Stimulated activated CD4-positive, alpha-beta T cell treated with anti-CD3 and anti-CD28 coated beads, Interleukin-2, amount 100 ng/mL, for 48 hours (primary cell): ENCODE measurements around the gene RPL32.

Experiments used
- DNase-seq, 2 donors: peaks; one replicate each; pipeline ENCODE4 v3.0.0-alpha.2; 2020

RPL32 gene

GRCh38 chr3:12831301-12831866 lies 10.0 kb downstream of the RPL32 start:
- DNase-seq = no peak

GRCh38 chr3:12830785-12831156 lies 10.6 kb downstream of the RPL32 start:
- no peak for DNase-seq

DNA sequence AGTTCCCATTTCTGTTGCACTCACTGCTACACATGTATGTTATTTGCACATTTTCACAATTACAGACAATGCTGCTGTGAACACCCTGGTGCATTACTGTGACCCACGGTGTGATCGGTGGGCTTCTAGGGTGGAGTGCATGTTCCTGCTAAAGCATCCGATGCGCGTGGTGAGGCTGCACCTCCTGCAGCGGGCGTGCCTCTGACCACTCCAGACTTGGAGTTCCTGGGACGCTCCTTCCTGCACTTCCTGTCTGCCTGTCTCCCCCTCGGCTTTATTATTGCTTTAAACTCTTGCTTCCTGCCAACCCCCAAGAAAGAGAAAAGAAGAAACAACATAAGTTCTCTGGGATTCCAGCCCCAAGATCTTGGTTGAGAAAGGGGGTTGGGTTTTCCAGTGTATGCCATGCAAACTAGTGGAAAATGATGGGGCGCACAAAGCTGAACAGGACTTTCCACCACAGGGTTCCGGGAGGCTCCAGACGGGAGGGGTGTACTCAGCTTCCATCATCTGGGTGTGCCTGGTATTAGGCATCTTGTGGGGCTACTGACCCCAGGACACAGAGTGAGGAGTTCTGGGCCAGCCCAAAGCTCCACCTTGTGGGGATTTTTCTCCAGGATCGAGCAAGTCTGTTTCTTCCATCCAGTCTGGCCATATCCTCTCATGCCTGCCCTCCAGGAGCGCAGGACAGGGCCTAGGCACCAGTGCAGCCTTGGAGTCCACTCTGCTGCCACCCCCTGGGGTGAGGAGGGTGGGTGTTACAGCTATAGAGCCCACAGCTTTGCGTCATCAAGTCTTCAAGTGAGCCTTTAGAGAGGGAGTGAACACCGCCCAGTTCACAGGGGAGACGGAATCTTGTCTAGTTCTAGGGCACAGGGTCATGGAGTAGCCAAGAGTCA lies 11.2 kb downstream of the RPL32 start:
- DNase-seq = no peak

GRCh38 chr3:12829404-12829803 lies 12.0 kb downstream of the RPL32 start:
- DNase-seq = no peak

DNA sequence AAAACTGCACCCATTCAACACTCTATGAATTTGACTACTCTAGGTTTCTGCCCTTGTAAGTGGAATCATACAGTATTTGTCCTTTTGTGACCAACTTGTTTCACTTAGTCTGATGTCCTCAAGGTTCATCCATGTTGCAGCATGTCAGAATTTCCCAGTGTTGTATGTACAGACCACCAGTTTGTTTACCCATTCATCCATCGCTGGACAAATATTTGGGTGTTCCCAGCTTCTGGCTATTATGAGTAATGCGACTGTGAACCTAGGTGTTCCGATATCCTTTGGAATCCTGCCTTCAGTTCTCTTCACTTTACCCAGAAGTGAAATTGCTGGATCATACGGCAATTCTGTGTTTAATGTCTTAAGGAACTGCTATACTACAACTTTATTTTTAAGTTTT lies 12.6 kb downstream of the RPL32 start:
- DNase-seq = no peak

DNA sequence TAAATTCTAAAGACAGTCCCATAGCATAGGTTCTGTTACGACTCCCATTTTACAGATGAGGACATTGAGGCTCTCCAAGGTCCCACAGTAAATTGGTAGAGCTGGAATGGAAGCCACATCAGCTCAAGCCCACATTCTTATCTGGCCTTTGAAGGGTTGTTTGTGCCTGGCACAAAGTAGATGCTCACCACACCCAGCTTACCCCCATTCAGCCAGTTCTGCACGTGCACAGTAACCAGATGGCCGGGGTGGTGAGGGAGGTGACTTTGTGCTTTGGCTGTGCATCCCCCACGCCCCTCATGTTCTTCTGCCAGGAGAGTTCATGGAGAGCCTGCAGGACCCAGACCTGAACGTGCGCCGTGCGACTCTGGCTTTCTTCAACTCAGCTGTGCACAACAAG lies 16.2 kb downstream of the RPL32 start:
- no peak for DNase-seq

DNA sequence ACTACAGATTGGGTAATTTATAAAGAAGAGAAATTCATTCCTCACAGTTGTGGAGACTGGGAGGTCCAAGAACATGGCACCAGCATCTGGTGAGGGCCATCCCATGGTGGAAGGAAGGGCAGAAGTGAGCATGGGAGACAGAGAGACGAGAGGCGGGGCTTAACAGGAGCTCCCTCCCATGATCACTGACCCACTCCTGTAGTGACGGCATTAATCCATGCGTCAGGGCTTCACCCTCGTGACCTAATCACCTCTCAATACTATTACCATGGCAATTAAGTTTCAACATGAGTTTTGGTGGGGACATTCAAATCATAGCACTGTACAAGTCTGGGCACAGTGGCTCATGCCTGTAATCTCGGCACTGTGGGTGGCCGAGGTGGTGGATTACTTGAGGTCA lies 17.1 kb downstream of the RPL32 start:
- DNase-seq = no peak

DNA sequence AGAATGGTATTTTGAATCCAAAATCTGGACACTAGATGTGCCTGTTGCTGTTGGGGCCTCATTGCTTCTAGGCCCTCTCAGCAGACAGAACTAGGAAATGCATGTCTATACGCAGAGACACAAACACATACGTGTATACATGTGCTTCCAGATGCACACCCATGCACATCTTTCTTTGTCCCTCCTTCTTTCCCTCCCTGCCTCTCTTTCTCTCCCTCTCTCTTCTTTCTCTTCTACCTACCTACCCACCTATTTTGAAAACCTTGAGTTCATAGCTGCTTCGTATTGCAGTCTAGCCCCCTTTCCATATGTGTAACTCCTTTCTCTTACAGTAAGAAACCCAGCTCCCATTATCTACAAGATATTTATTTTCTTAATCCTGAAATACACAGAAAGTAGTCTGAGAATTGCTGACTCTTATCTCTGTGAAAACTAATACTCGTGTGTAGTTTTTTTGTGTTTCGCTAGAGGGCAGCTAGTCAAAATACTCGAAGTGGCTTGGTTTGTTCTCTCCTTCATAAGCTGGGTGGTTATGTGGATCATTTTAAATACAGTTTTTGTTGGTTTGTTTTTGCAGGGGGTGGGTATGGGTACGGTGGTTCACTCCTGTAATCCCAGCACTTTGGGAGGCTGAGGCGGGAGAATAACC lies 18.5 kb downstream of the RPL32 start:
- DNase-seq = no peak

DNA sequence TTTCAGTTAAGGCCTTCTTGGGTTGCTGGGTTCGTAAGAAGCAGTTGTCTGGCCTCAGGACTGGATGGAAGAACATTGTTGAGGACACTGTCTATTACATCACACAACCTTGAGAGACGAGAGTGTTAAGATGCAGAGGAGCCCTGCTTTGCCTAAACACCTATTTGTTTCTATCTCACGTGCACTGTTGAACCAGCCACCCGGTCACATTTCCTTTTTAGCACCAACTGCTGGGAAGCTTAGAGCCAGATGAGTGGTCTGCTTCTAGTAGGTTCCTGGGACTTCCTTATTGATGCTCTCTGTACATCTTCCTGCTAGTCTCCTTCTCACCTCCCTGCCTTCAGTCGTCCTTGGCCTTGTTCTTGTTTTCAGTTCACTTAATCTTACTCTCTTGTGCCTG lies 22.6 kb downstream of the RPL32 start:
- DNase-seq = no peak

GRCh38 chr3:12818273-12818672 lies 23.1 kb downstream of the RPL32 start:
- DNase-seq = no peak

- no peak for DNase-seq
Measured at GRCh38 chr3:12817343-12817710, 24.0 kb downstream of the RPL32 start.

DNA sequence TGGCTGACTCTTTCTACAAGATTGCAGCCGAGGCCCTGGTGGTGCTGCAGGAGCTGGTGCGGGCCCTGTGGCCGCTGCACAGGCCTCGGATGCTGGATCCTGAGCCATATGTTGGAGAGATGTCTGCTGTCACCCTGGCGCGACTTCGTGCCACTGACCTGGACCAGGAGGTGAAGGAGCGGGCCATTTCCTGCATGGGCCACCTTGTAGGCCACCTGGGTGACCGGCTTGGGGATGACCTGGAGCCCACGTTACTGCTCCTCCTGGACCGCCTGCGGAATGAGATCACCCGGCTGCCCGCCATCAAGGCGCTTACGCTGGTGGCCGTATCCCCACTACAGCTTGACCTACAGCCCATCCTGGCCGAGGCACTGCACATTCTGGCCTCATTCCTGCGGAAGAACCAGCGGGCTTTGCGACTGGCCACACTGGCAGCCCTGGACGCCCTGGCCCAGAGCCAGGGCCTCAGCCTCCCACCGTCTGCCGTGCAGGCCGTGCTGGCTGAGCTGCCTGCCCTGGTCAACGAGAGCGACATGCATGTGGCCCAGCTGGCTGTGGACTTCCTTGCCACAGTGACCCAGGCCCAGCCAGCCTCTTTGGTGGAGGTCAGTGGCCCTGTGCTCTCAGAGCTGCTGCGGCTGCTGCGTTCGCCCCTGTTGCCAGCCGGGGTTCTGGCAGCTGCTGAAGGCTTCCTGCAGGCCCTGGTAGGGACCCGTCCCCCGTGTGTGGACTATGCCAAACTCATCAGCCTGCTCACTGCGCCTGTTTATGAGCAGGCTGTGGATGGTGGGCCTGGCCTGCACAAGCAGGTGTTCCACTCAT lies 24.6 kb downstream of the RPL32 start:
- no peak for DNase-seq

DNA sequence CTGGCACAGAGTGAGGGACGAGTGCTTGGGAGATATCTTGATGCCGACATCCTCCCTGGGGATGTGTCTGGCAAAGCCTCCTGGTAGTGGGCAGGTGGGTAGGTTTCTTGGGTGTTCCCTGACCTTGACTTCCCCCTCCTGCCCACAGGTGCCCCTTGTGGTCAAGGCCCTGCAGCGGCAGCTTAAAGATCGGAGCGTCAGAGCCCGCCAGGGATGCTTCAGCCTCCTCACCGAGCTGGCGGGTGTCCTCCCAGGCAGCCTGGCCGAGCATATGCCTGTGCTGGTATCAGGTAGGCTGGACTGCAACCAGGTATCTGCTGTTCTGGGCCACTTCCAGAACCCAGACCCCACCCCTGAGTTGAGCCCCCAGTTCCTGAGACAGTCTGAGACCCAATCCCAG lies 25.6 kb downstream of the RPL32 start:
- DNase-seq = no peak

GRCh38 chr3:12815078-12815477 lies 26.3 kb downstream of the RPL32 start:
- DNase-seq = no peak

DNA sequence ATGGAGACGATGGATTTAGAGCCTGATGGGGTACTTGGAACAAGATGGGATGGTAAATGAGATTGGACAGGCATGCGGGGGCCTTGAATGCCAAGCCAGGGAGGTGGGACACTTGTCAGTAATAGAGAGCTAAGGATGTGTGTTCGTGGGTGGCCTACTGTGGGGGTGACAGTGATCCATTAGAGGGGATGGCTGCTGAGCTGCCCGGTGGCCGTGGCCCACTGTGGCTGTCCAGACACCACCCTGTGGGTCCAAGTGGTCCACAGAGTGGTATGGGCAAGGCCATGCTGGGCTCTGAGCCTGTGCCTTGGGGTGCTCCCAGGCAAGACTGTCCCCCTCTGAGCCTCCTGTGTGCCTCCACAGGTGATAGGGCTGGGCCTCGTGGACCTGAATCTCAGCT lies 27.4 kb downstream of the RPL32 start:
- no peak for DNase-seq

- DNase-seq = no peak
Measured at GRCh38 chr3:12812812-12813211, 28.6 kb downstream of the RPL32 start.

- DNase-seq = no peak
Measured at GRCh38 chr3:12810961-12811360, 30.4 kb downstream of the RPL32 start.

GRCh38 chr3:12810013-12810780 lies 31.2 kb downstream of the RPL32 start:
- peak; percentile 93 to 94 for DNase-seq

- DNase-seq = no peak
Measured at GRCh38 chr3:12809435-12809834, 31.9 kb downstream of the RPL32 start.

GRCh38 chr3:12809001-12809400 lies 32.4 kb downstream of the RPL32 start:
- DNase-seq = no peak

- no peak for DNase-seq
Measured at GRCh38 chr3:12808587-12808986, 32.8 kb downstream of the RPL32 start.

DNA sequence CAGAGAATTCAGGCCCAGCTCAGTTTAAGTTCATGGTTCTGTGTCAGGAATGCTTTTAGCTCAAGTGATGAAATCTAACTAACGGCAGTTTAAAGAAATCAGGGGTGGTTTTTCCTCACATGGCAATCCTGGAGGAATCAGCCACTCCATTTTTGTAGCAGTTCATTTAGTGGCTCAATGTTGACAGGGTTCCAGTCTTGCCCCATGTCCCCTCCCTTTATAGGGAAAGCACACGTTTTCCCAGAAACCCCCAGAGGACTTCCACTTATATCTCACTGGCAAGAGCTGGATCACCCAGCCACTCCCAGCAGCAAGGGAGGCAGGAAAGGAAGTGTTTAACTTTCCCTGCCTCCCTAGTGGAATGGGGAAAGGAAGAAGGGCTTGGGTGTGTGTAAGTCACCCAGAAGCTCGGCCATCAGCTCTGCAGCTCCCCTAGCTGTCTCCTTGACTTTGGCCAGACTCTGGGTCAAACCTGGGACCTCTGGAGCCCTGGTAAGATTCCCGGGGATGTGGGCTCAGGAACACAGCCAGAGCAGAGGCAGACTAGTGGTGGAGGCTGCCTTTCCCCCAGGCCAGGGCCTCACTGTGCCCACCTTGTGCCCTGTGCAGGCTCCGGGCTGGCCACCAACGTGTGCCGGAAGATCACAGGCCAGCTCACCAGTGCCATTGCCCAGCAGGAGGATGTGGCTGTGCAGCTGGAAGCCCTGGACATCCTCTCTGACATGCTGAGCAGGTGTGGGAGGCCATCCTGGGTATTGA lies 33.6 kb downstream of the RPL32 start:
- DNase-seq = no peak
